Measurements from ENCODE around the gene NRGN. TPM values are rescaled to one million over a fixed set of nuclear protein-coding genes. Genes with fewer than 3 reads are reported as not detected.

NRGN gene
- total RNA-seq, 4 donors from 2014 or later, result 0.40 to 3.6 (median 2.7) TPM

DNA sequence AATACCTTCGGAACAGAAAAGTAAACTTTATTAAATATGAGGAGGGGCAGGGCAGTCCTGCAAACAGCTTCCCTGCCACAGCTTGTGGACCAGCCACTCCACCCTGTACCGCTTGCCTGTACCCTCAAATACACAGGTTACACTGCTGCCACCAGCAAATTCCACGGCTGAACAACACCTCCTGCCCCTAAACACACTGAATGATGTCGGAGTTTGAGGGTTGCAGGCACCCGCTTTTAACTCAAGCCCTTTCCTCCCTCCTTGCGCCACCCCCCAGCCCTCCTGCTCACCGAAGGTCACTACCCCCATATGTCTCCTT, 8.3 kb downstream of the NRGN start:
- peak in 1 of 2 donors; percentile 21 for DNase-seq
- peaks cover 30 to 70% of the 10 kb centered on the region in 2 donors for H3K4me1 ChIP-seq
- intact Hi-C loops (cut with DNase I), result loop anchor here (10.0 kb wide), 1 partner anchor 47 kb away; no protein-coding TSS in a partner anchor
- WGBS, 2 donors, result 70 to 71% methylated on average over 7 of the region's 7 CpGs
- H3K4me3 ChIP-seq (replicated peaks in 1 of 3), result no peak overlapping the region
- H3K27ac ChIP-seq, result peak overlapping the region; percentile 92 to 98 (median 97)
- TF ChIP-seq CTCF (IDR thresholded peaks at IDR 0.05), result no peak
- TF ChIP-seq POLR2A (IDR thresholded peaks at IDR 0.05), result no peak
- no peaks in the 10 kb centered on the region for H3K27me3 ChIP-seq
- no peaks in the 10 kb centered on the region for H3K36me3 ChIP-seq
- no peaks in the 10 kb centered on the region for H3K9me3 ChIP-seq

DNA sequence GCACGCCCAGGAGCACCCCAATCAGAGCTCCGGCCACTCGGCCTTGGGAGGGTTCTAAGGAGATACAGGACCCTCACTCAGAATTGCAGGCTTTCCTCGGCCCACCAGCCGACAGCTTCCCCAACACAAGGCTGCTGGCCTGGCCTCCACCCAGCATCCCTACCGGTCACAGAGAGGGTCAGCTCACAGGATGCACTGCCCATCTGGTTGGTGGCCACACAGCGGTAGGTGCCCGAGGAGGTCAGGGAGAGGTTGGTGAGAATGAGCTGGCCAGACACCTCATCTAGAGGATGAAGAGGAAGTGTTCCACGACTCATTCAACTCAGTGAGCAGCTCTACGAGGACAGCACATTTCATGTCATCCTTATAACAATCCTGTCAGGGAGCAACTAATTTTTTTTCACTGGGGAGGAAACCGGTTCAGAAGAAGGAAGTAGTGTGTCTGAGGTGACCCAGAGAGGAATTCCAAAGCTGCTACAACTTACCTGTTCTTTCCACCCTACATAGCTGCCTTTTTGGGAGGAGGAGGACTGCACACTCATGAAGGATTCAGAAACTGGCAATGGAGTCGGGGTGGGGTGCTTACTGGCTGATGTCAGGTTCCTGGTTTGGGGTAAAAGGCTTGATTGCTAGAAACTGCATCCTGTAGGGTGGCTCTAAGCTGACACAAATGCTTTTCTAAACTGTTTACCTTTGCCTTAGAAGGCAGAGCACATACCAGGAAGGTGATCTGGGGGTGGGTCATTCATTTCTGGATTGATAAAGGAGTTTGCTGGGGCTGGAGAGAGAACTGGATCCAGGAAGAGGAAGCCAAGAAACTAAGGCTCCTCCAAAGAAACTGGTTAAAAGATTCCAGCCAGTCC, 9.0 kb downstream of the NRGN start:
- TF ChIP-seq CTCF (IDR thresholded peaks at IDR 0.05) (no peak), POLR2A (IDR thresholded peaks at IDR 0.05) (no peak)

GRCh38 chr11:124749912-124750311, 10.2 kb downstream of the NRGN start:
- H3K4me1 ChIP-seq, result peaks cover 36 to 78% of the 10 kb centered on the region in 2 donors
- peaks cover 8 to 13% of the 10 kb centered on the region in 2 donors for H3K36me3 ChIP-seq
- peak overlapping the region in 2 of 3 donors; percentile 92 to 97 for H3K27ac ChIP-seq
- no peak for DNase-seq
- no peak for TF ChIP-seq POLR2A (IDR thresholded peaks at IDR 0.05)
- TF ChIP-seq CTCF (IDR thresholded peaks at IDR 0.05), result no peak
- intact Hi-C loops (cut with DNase I), result loop anchor here (10.0 kb wide), 1 partner anchor 45 kb away; no protein-coding TSS in a partner anchor
- H3K4me3 ChIP-seq (replicated peaks in 1 of 3), result no peak overlapping the region
- 64 to 65% methylated on average over 1 of the region's 1 CpG for WGBS, 2 donors
- no peaks in the 10 kb centered on the region for H3K27me3 ChIP-seq
- no peaks in the 10 kb centered on the region for H3K9me3 ChIP-seq

More for the DNA sequence above, 9.0 kb downstream of the NRGN start:
- Histone ChIP-seq H3K4me3 (replicated peaks in 1 of 3) (no peak overlapping the region), H3K9me3 (no peaks in the 10 kb centered on the region), H3K27ac (peak overlapping the region; percentile 92 to 98 (median 97)), H3K27me3 (no peaks in the 10 kb centered on the region), H3K36me3 (peaks cover 1 to 4% of the 10 kb centered on the region in 2 donors), H3K4me1 (peaks cover 36 to 74% of the 10 kb centered on the region in 2 donors)
- 62 to 83% methylated on average over 11 of the region's 12 CpGs for WGBS, 2 donors
- intact Hi-C loops (cut with DNase I), result loop anchor here (10.0 kb wide), 1 partner anchor 46 kb away; no protein-coding TSS in a partner anchor
- peak in 1 of 2 donors; percentile 33 for DNase-seq

GRCh38 chr11:124751391-124751740, 11.6 kb downstream of the NRGN start:
- H3K4me3 ChIP-seq (replicated peaks in 1 of 3), result peak overlapping the region in 1 of 3 donors; percentile 35
- H3K36me3 ChIP-seq, result peaks cover 8 to 19% of the 10 kb centered on the region in 2 donors
- H3K4me1 ChIP-seq, result peaks cover 36 to 77% of the 10 kb centered on the region in 2 donors
- intact Hi-C loops (cut with DNase I), result no loop called here
- WGBS, 2 donors, result 31 to 48% methylated on average over 5 to 7 of the region's 11 CpGs
- no peak for DNase-seq
- H3K27me3 ChIP-seq, result no peaks in the 10 kb centered on the region
- H3K9me3 ChIP-seq, result no peaks in the 10 kb centered on the region
- H3K27ac ChIP-seq, result peak overlapping the region; percentile 94 to 97 (median 97)
- TF ChIP-seq CTCF (IDR thresholded peaks at IDR 0.05) (no peak), POLR2A (IDR thresholded peaks at IDR 0.05) (no peak)
